ENCODE results near the gene RAPGEF6. TPM values are rescaled to one million over a fixed set of nuclear protein-coding genes. Genes with fewer than 3 reads are reported as not detected.
"Not testable (repeated sequence)": the region's sequence is repeated elsewhere in the genome, so short reads cannot be mapped to it uniquely, and the experiment has no call there.

Gene RAPGEF6
- total RNA-seq, 1 donor from 2014 or later = 66.5 TPM

GRCh38 chr5:131419877-131420276 lies 215.2 kb downstream of the RAPGEF6 start:
- no peak for DNase-seq

- no peak for DNase-seq
Measured at GRCh38 chr5:131418846-131419245, 216.2 kb downstream of the RAPGEF6 start.

- peak; percentile 84 for DNase-seq
Measured at GRCh38 chr5:131417240-131417869, 217.7 kb downstream of the RAPGEF6 start.

GRCh38 chr5:131416729-131417128 lies 218.3 kb downstream of the RAPGEF6 start:
- DNase-seq = no peak

GRCh38 chr5:131413605-131414559 lies 221.1 kb downstream of the RAPGEF6 start:
- DNase-seq = no peak

GRCh38 chr5:131406975-131407638 lies 227.9 kb downstream of the RAPGEF6 start:
- DNase-seq = no peak

GRCh38 chr5:131406076-131406475 lies 229.0 kb downstream of the RAPGEF6 start:
- no peak for DNase-seq

- no peak for DNase-seq
Measured at GRCh38 chr5:131405674-131406073, 229.4 kb downstream of the RAPGEF6 start.

- no peak for DNase-seq
Measured at GRCh38 chr5:131400585-131400984, 234.4 kb downstream of the RAPGEF6 start.

- not testable (repeated sequence) for DNase-seq
Measured at GRCh38 chr5:131399007-131399406, 236.0 kb downstream of the RAPGEF6 start.

- no peak for DNase-seq
Measured at GRCh38 chr5:131396630-131397273, 238.3 kb downstream of the RAPGEF6 start.

GRCh38 chr5:131396015-131396414 lies 239.0 kb downstream of the RAPGEF6 start:
- DNase-seq = no peak

GRCh38 chr5:131394128-131394527 lies 240.9 kb downstream of the RAPGEF6 start:
- DNase-seq = peak; percentile 50

GRCh38 chr5:131393498-131393968 lies 241.5 kb downstream of the RAPGEF6 start:
- peak; percentile 20 for DNase-seq

- no peak for DNase-seq
Measured at GRCh38 chr5:131392466-131393095, 242.4 kb downstream of the RAPGEF6 start.

GRCh38 chr5:131389869-131390265 lies 245.2 kb downstream of the RAPGEF6 start:
- DNase-seq = no peak

GRCh38 chr5:131389096-131389868 lies 245.7 kb downstream of the RAPGEF6 start:
- DNase-seq = no peak

- DNase-seq = no peak
Measured at GRCh38 chr5:131387255-131387654, 247.8 kb downstream of the RAPGEF6 start.

GRCh38 chr5:131386779-131387178 lies 248.2 kb downstream of the RAPGEF6 start:
- DNase-seq = peak; percentile 21

GRCh38 chr5:131386124-131386523 lies 248.9 kb downstream of the RAPGEF6 start:
- DNase-seq = no peak

All from tongue (tissue), 2 donors.